IMR-90 (cell line): ENCODE data around the gene ITPK1. TPM values are rescaled to one million over a fixed set of nuclear protein-coding genes. Genes with fewer than 3 reads are reported as not detected.

Experiments used
- ATAC-seq: fragments of 200-7000 bp; cut with Tn5 transposase; 2 replicates; pipeline ENCODE4 v1.9.1; 2020; ENCODE audit warnings: low read depth, mild to moderate bottlenecking, moderate library complexity
- BruUV-seq: library from RNA; stranded (reverse); fragments of 400-500 nt; replicated peaks from 2 replicates; lab custom pipeline; 2021; lab: Mats Ljungman, UMichigan
- CTCF ChIA-PET: fragments of 300-600 bp; formaldehyde crosslinking; extraction: SDS; loops from one replicate; lab custom pipeline; 2021; ENCODE audit warnings: antibody characterized with exemption; lab: Yijun Ruan, JAX
- POLR2A ChIA-PET: fragments of 300-600 bp; sonication (Branson Sonifier 250); formaldehyde crosslinking; loops from one replicate; lab custom pipeline; 2022; ENCODE audit warnings: antibody characterized with exemption; ENCODE audit not compliant: unreplicated experiment; lab: Charles Lee
- DNase-seq: peaks from one replicate; pipeline ENCODE4 v3.0.0; 2013
- H2AFZ ChIP-seq: replicated peaks from 2 replicates; pipeline ENCODE3; 2013; ENCODE audit warnings: low read length, mild to moderate bottlenecking; ENCODE audit not compliant: poor library complexity
- H2AK5ac ChIP-seq: 2 replicates; pipeline ENCODE4 v1.6.1; 2013; ENCODE audit warnings: low read depth, low read length, inconsistent platforms
- H2AK9ac ChIP-seq: replicated peaks from 2 replicates; pipeline ENCODE3; 2013; ENCODE audit warnings: mild to moderate bottlenecking, low read depth, low read length, moderate library complexity; ENCODE audit not compliant: poor library complexity
- H2BK120ac ChIP-seq: 2 replicates; pipeline ENCODE4 v1.6.1; 2013; ENCODE audit warnings: low read depth, low read length, inconsistent platforms
- H2BK15ac ChIP-seq: 3 replicates; pipeline ENCODE4 v1.6.1; 2013; ENCODE audit warnings: low read depth, low read length, inconsistent platforms
- H2BK20ac ChIP-seq: 2 replicates; pipeline ENCODE4 v1.6.1; 2013; ENCODE audit warnings: low read depth, mild to moderate bottlenecking, inconsistent platforms, low read length, moderate library complexity
- H2BK5ac ChIP-seq: 2 replicates; pipeline ENCODE4 v1.6.1; 2013; ENCODE audit warnings: mild to moderate bottlenecking, low read depth, low read length, inconsistent platforms; ENCODE audit not compliant: poor library complexity, severe bottlenecking
- H3K14ac ChIP-seq: replicated peaks from 2 replicates; pipeline ENCODE4 v1.6.1; 2013; ENCODE audit warnings: low read depth, low read length, inconsistent platforms
- H3K18ac ChIP-seq: 2 replicates; pipeline ENCODE4 v1.6.1; 2013; ENCODE audit warnings: low read depth, low read length, control low read depth
- H3K23ac ChIP-seq: 2 replicates; pipeline ENCODE4 v1.6.1; 2013; ENCODE audit warnings: low read depth, low read length, inconsistent platforms
- H3K27ac ChIP-seq: 2 replicates; pipeline ENCODE4 v1.5.1; 2013; ENCODE audit warnings: mild to moderate bottlenecking, control low read depth, low read length; ENCODE audit not compliant: insufficient read depth
- H3K27me3 ChIP-seq: 2 replicates; pipeline ENCODE4 v1.6.1; 2013; ENCODE audit warnings: low read length; ENCODE audit not compliant: control insufficient read depth, insufficient read depth
- H3K36me3 ChIP-seq: 2 replicates; pipeline ENCODE4 v1.6.1; 2013; ENCODE audit warnings: low read length, mixed read lengths; ENCODE audit not compliant: control insufficient read depth, insufficient read depth
- H3K4ac ChIP-seq: 2 replicates; pipeline ENCODE4 v1.6.1; 2013; ENCODE audit warnings: low read depth, low read length, inconsistent platforms
- H3K4me1 ChIP-seq: 2 replicates; pipeline ENCODE4 v1.6.1; 2013; ENCODE audit warnings: low read length, mixed read lengths; ENCODE audit not compliant: control insufficient read depth, insufficient read depth
- H3K4me2 ChIP-seq: 2 replicates; pipeline ENCODE4 v1.6.1; 2013; ENCODE audit warnings: low read depth, mild to moderate bottlenecking, control low read depth, low read length, moderate library complexity
- H3K4me3 ChIP-seq: 2 replicates; pipeline ENCODE4 v1.5.1; 2013; ENCODE audit warnings: low read depth, mild to moderate bottlenecking, control low read depth, low read length, moderate library complexity; ENCODE audit not compliant: insufficient read depth
- H3K56ac ChIP-seq: 2 replicates; pipeline ENCODE4 v1.6.1; 2013; ENCODE audit warnings: low read length, inconsistent platforms; ENCODE audit not compliant: insufficient read depth; ENCODE audit errors: extremely low read depth
- H3K79me1 ChIP-seq, 2 experiments: 2 replicates each; pipeline ENCODE4 v1.6.1; 2013; ENCODE audit warnings: low read length in 2 of 2, inconsistent platforms in 1 of 2, low read depth in 1 of 2
- H3K9ac ChIP-seq: 2 replicates; pipeline ENCODE4 v1.6.1; 2013; ENCODE audit warnings: low read depth, low read length, control low read depth
- H3K9me1 ChIP-seq: 2 replicates; pipeline ENCODE4 v1.6.1; 2013; ENCODE audit warnings: low read length, inconsistent platforms; ENCODE audit not compliant: insufficient read depth
- H3K9me3 ChIP-seq: 2 replicates; pipeline ENCODE4 v1.6.1; 2013; ENCODE audit warnings: low read length; ENCODE audit not compliant: control insufficient read depth, insufficient read depth
- H4K20me1 ChIP-seq: 2 replicates; pipeline ENCODE4 v1.6.1; 2013; ENCODE audit warnings: low read length, inconsistent platforms; ENCODE audit not compliant: insufficient read depth
- H4K5ac ChIP-seq: 2 replicates; pipeline ENCODE4 v1.6.1; 2013; ENCODE audit warnings: mild to moderate bottlenecking, low read depth, low read length, control low read depth
- H4K8ac ChIP-seq, 2 experiments: 2 replicates each; pipeline ENCODE4 v1.6.1; 2013; ENCODE audit warnings: low read depth in 2 of 2, low read length in 2 of 2, control low read depth in 1 of 2, inconsistent platforms in 1 of 2
- H4K91ac ChIP-seq: 2 replicates; pipeline ENCODE4 v1.6.1; 2013; ENCODE audit warnings: low read depth, low read length, inconsistent platforms; ENCODE audit not compliant: insufficient read depth
- BHLHE40 ChIP-seq: fragments of 150-350 bp; IDR thresholded peaks from 2 replicates; pipeline ENCODE4 v1.6.1; 2016; ENCODE audit warnings: mild to moderate bottlenecking, low read depth, low read length
- CEBPB ChIP-seq: IDR thresholded peaks from 2 replicates; pipeline ENCODE4 v1.6.1; 2012; ENCODE audit warnings: low read depth, low read length, improper control_type of control experiment
- CHD1 ChIP-seq: IDR thresholded peaks from 2 replicates; pipeline ENCODE4 v1.6.1; 2012; ENCODE audit warnings: low read depth, low read length, improper control_type of control experiment
- CTCF ChIP-seq: conservative IDR thresholded peaks from 2 replicates; pipeline ENCODE4 v1.5.1; 2012; ENCODE audit warnings: mild to moderate bottlenecking, low read depth, low read length, improper control_type of control experiment
- ELK1 ChIP-seq: fragments of 150-350 bp; IDR thresholded peaks from 2 replicates; pipeline ENCODE4 v1.6.1; 2016; ENCODE audit warnings: low read depth, mild to moderate bottlenecking, low read length, moderate library complexity, borderline replicate concordance
- FOS ChIP-seq: fragments of 150-350 bp; IDR thresholded peaks from 2 replicates; pipeline ENCODE4 v1.6.1; 2016; ENCODE audit warnings: low read depth, low read length
- MAFK ChIP-seq: IDR thresholded peaks from 2 replicates; pipeline ENCODE4 v1.6.1; 2012; ENCODE audit warnings: low read depth, low read length, improper control_type of control experiment
- MAZ ChIP-seq: IDR thresholded peaks from 2 replicates; pipeline ENCODE4 v1.6.1; 2012; ENCODE audit warnings: low read depth, mild to moderate bottlenecking, low read length, improper control_type of control experiment, moderate library complexity, borderline replicate concordance
- MXI1 ChIP-seq: IDR thresholded peaks from 2 replicates; pipeline ENCODE4 v1.6.1; 2012; ENCODE audit warnings: low read depth, mild to moderate bottlenecking, low read length, moderate library complexity, borderline replicate concordance
- NFE2L2 ChIP-seq: fragments of 150-350 bp; IDR thresholded peaks from 2 replicates; pipeline ENCODE4 v1.6.1; 2016; ENCODE audit warnings: low read depth, mild to moderate bottlenecking, low read length
- POLR2A ChIP-seq: IDR thresholded peaks from 2 replicates; pipeline ENCODE4 v1.6.1; 2012; ENCODE audit warnings: mild to moderate bottlenecking, low read depth, low read length
- RAD21 ChIP-seq: IDR thresholded peaks from 2 replicates; pipeline ENCODE4 v1.6.1; 2012; ENCODE audit warnings: low read length, improper control_type of control experiment
- RCOR1 ChIP-seq: IDR thresholded peaks from 2 replicates; pipeline ENCODE4 v1.6.1; 2012; ENCODE audit warnings: mild to moderate bottlenecking, low read length, improper control_type of control experiment; ENCODE audit not compliant: insufficient replicate concordance
- RFX5 ChIP-seq: IDR thresholded peaks from 2 replicates; pipeline ENCODE4 v1.8.0; 2012; ENCODE audit warnings: low read depth, mild to moderate bottlenecking, low read length, moderate library complexity
- SMC3 ChIP-seq: fragments of 150-350 bp; IDR thresholded peaks from 2 replicates; pipeline ENCODE4 v1.6.1; 2016; ENCODE audit warnings: low read depth, mild to moderate bottlenecking, antibody characterized with exemption, low read length, moderate library complexity
- WGBS, 2 experiments: methylation state at CpG; one replicate each; pipeline versions ENCODE4 v1.1.5 to v1.1.7; 2013; ENCODE audit warnings: missing lambda C conversion rate in 2 of 2; ENCODE audit not compliant: insufficient read length in 1 of 2; ENCODE audit errors: extremely low coverage in 2 of 2; 5-methylcytosine and 5-hydroxymethylcytosine counted together
- dilution Hi-C: fragments of 300-500 bp; cut with HindIII; formaldehyde crosslinking; loops from one replicate; pipeline ENCODE4 v1.14.3; 2018; ENCODE audit warnings: low sequenced_read_pairs; ENCODE audit not compliant: unreplicated experiment
- in situ Hi-C: fragments of 300-500 bp; cut with MboI; formaldehyde crosslinking; loops from 3 replicates; pipeline ENCODE4 v1.14.3; 2019; ENCODE audit warnings: low sequenced_read_pairs, inconsistent platforms, mixed read lengths
- intact Hi-C: fragments of 100-400 bp; cut with micrococcal nuclease; formaldehyde crosslinking; loops from 2 replicates; pipeline ENCODE4 v1.10.0; 2022
- polyA plus RNA-seq, 3 experiments: library from polyadenylated mRNA; depleted of rRNA; stranded (reverse); fragments of >200 nt; gene quantifications; 2 replicates each; pipeline ENCODE4 v1.2.3, GENCODE V29; 2012; ENCODE audit warnings: low replicate concordance in 1 of 3
- total RNA-seq: library from RNA; depleted of rRNA; stranded (reverse); fragments of >200 nt; gene quantifications from 2 replicates; pipeline ENCODE4 v1.2.3, GENCODE V29; 2012
- TF ChIP-seq, protein P1 (sequence below): fragments of 150-350 bp; IDR thresholded peaks from 2 replicates; pipeline ENCODE4 v1.6.1; 2017; ENCODE audit warnings: mild to moderate bottlenecking, antibody characterized with exemption, low read length, low read depth

ITPK1 gene
- total and polyA plus RNA-seq, 2 of the 4 experiments (the other 2 are of a cell fraction) = 21.7 to 26.9 TPM

DNA sequence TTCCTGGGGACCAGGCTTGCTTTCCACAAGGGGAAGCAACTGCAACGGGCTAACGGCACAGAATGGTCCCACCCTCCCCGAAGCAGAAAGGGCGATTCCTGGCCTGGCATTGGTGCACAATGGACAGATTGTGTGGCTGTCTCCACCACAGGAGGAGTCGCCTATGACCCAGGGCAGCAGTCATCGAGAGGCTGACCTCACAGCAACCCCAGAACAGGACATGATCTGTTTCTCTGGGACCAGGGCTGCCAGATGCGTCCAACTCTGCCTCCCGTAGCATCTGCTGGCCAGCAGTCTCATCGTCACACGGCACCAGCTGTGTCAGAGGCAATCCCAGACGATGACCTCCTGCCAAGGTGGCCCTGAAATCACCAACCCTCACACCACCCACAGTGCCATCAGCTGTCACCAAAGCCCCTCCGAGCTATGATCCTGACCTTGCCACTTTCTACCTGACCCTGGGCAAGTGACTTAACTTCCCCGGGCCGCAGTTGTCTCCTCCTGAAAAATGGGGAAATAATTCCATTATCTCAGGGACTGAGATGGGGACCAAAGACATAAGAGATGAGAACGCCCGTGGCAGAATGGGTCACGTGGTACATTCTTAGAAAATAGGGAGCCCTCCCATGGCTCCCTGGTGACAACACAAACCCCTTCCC, 106.1 kb downstream of the ITPK1 start:
- no peaks in the 10 kb centered on the region for H3K9me3 ChIP-seq
- H2BK15ac ChIP-seq = no peak overlapping the region
- H2BK5ac ChIP-seq = no peak overlapping the region
- H2BK120ac ChIP-seq = no peak overlapping the region
- H3K4me3 ChIP-seq = no peak overlapping the region
- no peak overlapping the region for H3K4ac ChIP-seq
- H2BK20ac ChIP-seq = no peak overlapping the region
- H2AFZ ChIP-seq = no peak overlapping the region
- no peak overlapping the region for H3K9ac ChIP-seq
- H3K23ac ChIP-seq = no peak overlapping the region
- ChIA-PET CTCF (no interaction called here), POLR2A (no interaction called here)
- H3K27me3 ChIP-seq = no peaks in the 10 kb centered on the region
- no peak overlapping the region for H4K5ac ChIP-seq
- BruUV-seq = no TSS peak
- H4K8ac ChIP-seq = no peak overlapping the region
- H3K56ac ChIP-seq = no peak overlapping the region
- dilution Hi-C loops = no loop called here
- in situ Hi-C loops = no loop called here
- no peak for TF ChIP-seq BHLHE40
- no peak for TF ChIP-seq MAFK
- TF ChIP-seq FOS = no peak
- no peak for TF ChIP-seq SMC3
- TF ChIP-seq POLR2A = no peak
- TF ChIP-seq CTCF = no peak
- TF ChIP-seq NFE2L2 = no peak
- TF ChIP-seq ELK1 = no peak
- TF ChIP-seq CEBPB = no peak
- TF ChIP-seq MXI1 = no peak
- no peak for TF ChIP-seq CHD1
- no peak for TF ChIP-seq RAD21
- no peak for TF ChIP-seq RFX5
- TF ChIP-seq MAZ = no peak
- TF ChIP-seq, protein P1, sequence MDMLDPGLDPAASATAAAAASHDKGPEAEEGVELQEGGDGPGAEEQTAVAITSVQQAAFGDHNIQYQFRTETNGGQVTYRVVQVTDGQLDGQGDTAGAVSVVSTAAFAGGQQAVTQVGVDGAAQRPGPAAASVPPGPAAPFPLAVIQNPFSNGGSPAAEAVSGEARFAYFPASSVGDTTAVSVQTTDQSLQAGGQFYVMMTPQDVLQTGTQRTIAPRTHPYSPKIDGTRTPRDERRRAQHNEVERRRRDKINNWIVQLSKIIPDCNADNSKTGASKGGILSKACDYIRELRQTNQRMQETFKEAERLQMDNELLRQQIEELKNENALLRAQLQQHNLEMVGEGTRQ = no peak
- TF ChIP-seq RCOR1 = no peak
- no peaks in the 10 kb centered on the region; the same call in none of the 2 replicates for H4K20me1 ChIP-seq
- no peak for DNase-seq
- no peak overlapping the region for H3K4me2 ChIP-seq
- H3K14ac ChIP-seq = no peak overlapping the region
- H4K91ac ChIP-seq = no peak overlapping the region
- no peak overlapping the region for H2AK5ac ChIP-seq
- no peaks in the 10 kb centered on the region for H3K36me3 ChIP-seq
- no peak overlapping the region for H2AK9ac ChIP-seq
- 79% methylated on average over 2 of the region's 17 CpGs; no CpG with 5 or more reads in 1 of the 2 experiments for WGBS, 2 experiments
- intact Hi-C loops = no loop called here
- no peak overlapping the region for H3K27ac ChIP-seq
- H3K9me1 ChIP-seq = peaks cover 4% of the 10 kb centered on the region; the same call in 1 of the 2 replicates
- H3K79me1 ChIP-seq = no peaks in the 10 kb centered on the region
- no peak for ATAC-seq
- peaks cover 6% of the 10 kb centered on the region; the same call in 1 of the 2 replicates for H3K4me1 ChIP-seq
- H3K18ac ChIP-seq = no peak overlapping the region
